DMS 273 (cell line): ENCODE data around the gene TRMT61A.

Experiments
- DNase-seq: peaks from one replicate; lab custom pipeline; 2025; ENCODE audit not compliant: unreplicated experiment; lab: John Stamatoyannopoulos, UW

TRMT61A gene

DNA sequence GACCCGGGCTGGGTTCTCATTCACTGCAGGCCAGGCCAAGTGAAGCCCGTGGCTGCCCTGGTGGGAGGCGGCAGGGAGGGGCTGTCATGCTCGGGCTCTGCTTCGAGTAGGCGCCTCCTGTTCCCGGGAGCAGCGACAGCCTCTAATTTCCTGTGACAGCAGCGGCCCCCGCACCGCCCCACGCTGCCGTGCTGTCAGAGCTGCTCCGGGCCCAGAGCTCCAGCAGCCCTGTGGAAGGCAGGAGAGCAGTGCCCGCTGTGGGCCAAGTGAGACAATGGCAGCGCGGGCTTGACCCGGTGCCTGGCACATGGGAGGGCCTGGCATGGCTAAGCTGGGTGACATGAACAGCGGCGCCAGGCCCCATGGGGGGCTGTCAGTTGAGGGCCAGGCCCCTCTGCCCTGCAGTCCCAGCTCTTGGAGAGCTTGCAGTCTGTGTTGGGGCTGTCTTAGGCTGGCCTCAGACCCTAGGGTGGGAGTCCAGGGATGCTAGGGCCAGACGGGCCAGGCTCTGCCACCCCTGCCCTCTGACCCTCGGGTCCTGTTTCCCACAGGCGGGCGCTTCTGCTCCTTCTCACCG lies 5.1 kb downstream of the TRMT61A start:
- no peak for DNase-seq

DNA sequence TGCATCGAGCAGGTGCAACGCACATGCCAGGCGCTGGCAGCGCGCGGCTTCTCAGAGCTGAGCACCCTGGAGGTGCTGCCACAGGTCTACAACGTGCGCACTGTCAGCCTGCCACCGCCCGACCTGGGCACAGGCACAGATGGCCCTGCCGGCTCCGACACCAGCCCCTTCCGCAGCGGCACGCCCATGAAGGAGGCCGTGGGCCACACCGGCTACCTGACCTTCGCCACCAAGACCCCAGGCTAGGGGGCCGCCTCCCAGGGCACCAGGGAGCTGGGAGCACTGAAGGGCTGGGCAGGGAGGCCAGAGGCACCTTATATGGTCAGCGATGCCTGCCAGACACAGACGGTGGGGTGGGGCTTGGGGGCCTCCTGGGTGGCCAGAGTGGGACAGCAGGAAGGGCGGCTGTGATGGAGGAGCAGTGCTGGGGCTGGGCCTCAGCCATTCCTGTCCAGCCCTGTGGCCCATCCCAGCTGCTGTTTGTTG lies 5.6 kb downstream of the TRMT61A start:
- peak; percentile 37 for DNase-seq

DNA sequence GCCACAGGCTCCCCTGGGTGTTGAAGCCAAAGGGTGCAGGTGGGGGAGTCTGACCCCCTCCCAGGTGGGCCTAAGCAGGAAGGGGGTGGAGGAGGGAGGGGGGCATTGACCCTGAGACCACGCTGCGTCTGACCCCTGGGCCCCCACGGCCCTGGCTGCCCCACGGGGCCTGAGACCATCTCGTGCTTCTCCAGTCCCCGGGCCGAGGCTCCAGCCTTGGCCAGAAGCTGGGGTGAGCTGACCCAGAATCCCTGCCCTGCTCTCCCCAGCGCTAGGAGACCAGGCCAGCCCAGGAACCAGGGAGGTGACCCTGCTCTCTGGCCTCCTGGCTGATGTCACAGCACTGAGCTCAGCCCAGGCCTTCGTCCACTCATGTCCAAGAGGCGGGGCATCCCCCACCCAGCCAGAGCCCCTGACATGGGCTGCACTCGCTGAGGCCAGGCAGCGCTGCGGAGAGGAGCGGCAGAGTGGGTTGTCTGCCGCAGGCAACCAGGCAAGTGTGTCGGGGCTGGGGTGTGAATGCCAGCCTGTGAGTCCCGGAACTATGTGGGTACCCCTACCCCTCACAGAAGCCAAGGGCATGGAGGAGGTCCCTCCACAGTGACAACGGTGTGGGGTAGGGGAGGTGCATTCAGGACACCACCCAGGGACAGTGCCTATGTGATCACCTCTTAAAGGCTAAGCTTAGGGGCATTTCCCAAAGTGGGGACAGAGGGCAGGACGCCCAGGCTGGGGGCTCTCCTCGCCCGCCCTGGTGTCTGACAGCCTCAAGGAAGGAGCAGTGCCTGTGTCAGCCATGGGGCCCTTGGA lies 6.3 kb downstream of the TRMT61A start:
- no peak for DNase-seq

DNA sequence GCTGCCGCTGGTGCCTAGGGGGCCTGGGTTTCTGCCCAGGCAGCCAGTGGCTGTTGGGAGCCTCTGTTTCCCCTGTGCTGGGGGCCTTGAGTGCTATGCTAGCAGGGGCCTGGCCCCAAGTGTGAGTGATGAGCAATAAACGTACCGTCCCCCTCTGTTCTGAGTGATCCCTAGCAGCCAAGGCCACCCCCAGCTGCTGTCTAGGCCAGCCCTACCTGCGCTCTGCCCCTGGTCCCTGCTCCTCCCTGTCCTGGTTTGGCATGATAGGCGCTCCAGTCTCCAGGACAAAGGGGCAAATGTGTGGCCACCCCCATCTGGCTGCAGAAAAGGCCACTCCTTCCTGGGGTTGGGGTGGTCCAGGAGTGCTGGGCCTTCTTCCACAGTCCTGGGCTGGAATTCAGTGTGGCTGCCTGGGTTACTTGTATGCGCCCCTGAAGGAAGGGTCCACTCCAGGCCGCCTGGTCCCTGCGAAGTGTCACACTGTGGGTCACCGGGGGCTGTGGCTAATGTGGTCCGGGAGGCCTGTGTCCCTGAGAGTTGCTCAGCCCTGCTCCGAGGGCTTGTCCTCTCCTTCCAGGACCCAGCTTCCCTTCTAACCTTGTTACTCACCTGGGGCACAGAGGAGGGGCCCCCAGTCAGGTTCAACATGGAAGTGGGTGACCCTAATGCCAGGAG lies 7.0 kb downstream of the TRMT61A start:
- DNase-seq = no peak

DNA sequence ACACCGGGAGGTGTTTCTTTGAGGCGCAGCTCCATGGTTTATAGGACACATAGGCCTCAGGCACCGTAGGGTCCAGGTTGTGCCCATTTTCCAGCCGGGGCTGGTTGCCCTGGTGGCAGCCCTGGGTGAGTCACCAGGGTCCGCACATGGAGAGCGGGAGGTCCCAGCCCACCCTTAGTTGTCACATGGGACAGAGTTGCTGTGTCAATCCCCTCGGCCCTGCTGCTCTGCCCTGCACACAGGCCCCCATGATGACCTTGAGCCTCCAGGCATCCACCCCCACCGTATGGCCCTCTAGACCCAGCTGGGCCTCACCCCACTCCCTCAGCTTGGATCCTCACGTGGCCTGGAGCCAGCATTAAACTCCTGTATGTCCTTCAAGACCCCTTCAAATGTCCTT lies 7.7 kb downstream of the TRMT61A start:
- DNase-seq = peak; percentile 39

DNA sequence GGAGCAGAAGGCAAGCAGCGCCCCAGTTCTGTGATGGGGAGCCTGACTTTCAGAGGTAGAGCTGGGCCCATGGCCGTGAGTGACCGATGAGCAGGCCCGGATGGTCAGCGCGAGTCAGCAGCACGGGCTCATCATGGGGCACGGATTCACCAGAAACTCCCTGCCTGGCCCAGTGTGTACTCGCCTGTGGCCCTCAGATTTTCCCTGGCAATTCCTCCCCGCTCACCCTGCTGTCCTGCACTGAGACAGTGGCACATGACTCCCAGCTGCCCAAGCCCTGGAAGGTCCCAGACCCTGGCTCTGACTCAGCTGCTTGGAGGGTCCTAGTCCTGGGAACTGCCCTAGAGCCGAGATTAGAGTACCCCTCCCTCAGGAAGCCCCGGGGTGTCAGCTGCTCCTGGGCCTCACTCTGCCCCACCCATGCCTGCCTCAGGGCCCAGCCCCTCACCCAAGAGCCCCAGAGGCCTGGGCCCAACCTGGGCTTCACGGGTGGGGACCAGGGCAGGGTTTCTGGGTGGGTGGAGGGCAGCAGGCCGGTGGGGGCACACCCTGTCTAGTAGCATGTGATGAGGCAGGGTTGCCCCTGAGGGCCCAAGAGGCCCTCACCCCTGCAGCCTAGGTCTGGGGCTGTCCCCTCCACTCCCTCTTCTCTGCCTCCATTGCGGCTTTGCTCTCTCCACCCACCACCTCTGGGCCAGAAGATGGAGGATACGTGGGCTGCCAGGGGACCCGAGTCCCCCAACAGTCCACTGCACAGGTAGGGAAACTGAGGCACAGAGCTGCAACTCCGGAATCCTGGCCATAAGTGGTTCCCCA lies 8.4 kb downstream of the TRMT61A start:
- no peak for DNase-seq

DNA sequence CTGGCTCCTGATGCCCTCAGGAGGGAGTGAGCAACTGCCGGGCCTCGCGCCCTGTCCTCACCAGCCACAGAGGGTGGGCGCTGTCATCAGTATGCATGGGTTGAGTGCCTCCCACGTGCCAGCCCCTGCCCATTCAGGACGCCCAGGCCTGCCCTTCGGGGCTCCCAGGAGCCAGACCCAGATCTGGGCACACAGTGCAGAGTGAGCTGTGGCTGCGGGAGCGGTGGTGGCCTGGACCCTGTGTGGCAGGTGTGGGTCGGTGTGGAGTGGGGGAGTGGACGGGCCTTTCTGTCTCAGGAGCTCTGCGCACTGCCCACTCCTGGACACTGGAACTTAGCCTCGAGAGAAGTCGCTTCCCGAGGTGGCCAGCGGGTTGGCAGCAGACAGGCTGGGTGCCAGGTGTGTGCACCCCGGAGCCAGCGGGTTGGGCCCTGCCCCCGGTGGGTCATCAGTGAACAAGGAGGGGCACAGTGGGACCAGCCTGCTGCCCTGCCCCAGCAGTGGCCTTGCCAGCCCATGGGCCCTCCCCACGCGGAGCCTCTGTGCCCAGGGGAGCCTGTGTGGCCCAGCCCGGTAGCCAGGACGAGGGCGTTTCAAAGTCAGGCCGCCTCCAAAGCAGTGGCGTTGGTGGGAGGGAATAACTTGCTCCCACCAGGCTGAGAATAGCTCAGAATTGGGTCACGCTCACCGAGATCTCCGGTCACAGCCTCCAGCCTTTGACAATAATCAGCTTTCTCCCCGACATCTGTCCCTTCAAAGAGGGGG lies 9.5 kb downstream of the TRMT61A start:
- peak; percentile 62 for DNase-seq

DNA sequence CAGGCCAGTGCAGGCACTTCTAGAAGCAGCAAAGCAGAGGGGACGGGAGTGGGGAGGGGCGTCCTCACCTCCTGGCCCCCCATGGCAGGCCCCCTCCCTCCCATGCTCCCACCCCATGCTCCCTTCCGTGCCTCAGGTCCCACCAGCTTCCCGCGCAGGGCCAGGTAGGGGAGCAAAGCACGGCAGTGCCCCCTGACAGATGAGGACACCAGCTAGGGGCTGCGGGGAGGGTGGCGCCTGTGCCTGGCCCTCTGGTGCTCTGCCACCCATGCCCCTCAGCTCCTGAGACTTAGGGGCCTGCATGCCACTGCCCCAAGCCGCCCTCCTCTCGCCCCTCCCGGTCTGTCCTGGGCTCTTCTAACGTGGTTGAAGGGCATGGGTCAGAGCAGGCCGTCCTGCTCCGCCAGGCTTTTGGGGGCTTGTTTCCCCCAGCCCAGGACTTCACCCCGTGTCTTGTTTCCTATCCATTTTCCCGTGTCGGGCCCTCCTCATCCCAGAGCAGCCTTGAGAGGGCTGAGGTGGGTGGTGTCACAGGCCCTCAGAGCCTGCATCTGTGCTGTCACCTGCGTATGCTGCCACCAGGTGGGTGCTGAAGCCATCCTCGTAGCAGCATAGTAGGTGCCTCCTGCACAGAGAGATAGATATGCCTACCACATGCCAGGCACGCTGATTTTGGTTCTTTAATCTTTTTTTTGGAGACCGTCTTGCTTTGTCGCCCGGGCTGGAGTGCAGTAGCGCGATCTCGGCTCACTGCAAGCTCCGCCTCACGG lies 10.2 kb downstream of the TRMT61A start:
- DNase-seq = peak; percentile 47

DNA sequence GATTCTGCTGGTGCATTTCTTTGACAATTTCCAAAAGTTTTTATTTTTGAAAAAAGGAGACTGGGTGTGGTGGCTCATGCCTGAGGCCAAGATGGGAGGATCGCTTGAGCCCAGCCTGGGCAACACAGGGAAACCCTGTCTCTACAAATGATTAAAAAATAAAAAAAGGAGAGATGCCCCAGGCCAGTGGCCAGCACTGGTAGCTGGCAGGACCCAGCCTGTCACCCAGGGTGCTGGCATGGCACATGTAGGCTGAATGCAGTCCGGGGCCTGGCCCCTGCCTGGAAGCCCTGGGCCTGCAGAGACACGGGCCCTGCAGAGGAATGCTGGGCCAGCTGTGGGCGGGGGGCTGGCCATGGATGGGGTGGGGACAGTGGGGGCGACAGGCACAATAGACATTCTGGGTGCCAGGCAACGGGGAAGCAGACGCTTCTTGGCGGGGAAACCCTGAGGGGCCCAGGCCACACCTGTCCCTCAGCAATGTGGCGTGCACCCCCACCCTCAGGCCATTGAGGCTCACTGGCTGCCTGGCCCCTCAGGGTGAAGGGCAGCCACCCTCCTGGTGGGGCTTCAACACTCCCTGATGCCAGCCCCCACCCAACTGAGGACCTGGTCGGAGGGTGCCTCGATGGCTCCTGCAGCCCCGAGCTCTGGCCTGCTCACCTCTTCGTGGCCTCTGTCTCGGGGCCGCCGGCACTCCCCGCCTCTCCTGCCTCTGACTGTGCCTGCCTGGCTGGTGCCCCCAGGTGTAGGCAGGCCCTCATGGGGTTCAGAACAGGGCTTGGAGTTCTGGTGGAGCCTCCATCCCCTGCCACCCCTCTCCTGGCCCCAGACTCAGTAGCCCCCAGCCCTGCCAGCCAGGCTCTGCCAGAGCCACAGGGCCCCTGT lies 12.1 kb downstream of the TRMT61A start:
- no peak for DNase-seq

DNA sequence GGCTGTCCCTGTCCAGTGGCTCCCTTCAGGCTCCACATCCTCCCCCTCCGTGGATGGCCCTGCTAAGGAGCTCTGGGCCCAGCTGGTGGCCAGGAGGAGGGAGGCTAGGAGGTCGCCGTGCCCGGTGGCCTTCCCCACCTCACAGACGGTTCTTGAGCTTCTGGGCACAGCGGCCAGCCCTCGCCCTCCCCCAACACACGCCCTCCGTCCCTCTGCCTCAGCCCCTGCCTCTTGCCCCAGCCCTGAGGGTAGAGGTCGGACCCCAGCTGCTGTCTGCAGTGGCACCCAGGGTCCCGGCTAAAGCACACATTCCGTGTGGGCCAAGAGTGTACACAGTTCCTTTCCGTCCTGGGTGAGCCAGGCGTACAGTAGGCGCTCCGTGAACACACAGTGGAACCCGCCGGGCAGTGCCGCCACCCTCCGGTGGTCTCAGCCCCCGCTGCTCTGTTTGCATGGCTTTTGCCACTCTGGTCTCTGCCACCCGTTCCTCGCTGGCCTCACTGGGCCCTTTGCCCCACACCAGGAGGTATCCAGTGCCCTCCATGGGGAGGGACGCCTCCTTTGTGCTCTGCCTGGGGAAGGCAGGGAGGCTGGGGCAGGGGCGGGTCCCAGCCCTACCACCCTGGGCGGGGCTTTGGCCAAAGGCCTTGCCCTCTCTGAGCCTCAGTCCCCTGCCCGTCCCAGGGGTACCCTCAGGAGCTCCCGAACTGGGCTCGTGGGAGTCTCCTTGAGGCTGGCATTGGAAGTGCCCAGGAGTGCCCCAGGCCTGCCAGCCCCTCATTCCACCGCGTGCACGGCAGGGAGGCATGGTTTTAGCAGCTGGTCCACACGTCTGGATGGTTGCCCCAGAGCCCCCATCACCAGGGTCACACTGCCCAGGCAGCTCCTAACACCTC lies 13.0 kb downstream of the TRMT61A start:
- peak; percentile 79 for DNase-seq

DNA sequence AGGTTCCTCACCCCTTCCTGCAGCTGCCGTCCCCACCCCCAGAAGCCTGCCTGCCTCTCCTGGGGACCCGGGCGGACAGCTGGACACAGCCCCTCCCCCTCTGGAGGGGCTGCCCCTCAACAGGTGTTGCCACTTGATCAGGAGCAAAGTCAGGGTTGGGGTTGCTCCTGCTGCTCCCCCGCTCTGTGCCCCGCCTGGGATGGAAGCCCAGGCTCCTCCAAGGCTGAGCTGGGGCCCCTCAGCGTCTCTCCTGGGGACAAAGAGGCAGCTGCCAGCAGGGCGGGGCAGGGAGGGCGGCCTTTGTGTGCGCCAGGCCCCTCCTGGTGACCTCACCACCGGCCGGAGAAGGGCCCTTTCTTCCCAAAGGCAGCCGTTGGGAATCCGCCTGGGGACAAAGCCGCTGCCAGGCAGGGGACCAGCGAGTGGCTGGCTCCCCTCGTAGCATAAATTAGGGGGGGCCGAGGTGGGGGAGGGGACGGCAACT lies 13.7 kb downstream of the TRMT61A start:
- peak; percentile 83 for DNase-seq

DNA sequence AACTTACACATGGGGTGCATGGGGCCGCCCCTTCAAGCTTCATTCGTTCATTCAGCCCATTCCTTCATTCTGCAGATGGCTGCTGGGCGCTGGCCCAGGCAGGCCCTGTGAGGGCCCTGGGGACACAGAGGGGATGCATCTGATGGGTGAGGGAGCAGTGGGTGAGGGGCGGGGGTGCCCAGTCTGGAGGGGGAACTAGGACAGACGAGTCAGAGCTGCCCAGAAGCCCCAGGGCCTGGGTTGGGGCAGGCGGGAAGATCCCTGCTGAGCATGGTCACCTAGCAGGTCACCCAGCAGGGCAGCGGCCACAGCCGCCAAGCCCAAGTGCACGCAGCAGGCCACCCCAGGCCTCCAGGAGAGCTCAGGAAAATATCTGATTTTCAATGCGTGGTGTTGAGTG lies 14.1 kb downstream of the TRMT61A start:
- no peak for DNase-seq

DNA sequence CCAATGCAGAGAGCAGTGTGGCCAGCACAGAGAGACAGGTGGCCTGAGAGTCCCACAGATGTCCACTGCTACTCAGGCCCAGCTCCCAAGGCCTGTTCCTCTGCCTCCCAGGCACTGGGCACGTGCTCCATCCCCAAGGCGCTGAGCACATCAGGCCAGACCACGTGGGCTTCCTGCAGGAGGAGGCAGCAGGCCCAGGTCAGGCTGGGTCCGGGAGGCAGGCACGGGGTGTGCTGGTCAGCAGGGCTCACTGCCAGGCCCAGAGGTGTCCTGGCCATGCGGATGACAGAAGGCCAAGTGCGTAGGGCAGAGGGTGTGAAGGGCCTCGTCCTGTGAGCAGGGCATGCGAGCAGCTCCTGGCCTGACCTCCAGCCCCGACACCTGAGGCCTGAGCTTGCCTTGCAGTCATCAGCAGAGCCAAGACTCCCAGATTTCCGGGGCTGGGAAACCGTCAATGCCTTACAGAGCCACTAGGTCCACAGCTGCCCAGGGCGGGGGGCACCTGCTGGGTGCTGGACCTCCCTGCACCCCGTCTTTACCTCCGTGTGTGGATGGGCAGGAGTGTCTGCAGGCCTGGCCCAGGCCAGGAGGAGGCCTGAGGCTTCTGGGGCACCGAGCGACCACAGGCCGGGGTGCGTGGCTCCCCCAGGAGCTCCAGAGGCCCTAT lies 14.9 kb downstream of the TRMT61A start:
- no peak for DNase-seq

DNA sequence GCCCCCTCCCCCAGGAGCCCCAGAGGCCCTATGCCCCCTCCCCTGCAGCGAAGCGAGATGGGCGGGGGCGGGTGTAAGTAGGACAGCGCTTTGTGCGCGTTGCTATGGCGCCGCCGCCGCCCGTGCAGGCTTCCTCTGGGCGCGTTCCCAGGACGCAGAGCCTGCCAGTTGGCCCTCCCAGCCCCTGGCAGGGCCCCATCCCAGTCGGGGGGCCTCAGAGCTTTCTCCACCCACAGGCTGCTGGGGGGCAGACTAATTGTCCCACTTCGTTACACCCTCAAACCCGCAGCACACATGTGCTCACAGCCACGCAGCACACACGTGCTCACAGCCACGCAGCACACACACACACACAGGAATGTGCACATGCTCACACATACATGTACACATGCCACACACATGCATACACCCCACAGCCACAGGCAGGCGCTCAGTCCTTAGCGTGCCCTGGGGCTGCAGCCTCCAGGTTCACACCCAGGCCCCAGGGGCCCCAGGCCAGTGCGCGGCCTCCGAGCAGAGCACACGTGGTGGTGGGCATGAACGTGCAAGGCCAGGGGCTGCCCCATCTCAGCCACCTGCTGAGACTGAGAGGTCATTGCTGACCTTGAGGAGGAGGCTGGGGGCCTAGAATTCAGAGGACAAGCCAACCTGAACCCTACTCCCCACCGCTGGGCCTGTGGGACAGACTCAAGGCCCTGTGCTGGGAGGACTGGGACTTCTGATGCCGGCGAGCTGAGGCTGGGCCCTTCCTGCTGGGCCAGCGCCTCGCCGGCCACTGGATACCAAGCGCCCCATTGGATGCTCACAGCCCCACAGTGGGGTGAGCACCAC lies 15.6 kb downstream of the TRMT61A start:
- DNase-seq = peak; percentile 81

DNA sequence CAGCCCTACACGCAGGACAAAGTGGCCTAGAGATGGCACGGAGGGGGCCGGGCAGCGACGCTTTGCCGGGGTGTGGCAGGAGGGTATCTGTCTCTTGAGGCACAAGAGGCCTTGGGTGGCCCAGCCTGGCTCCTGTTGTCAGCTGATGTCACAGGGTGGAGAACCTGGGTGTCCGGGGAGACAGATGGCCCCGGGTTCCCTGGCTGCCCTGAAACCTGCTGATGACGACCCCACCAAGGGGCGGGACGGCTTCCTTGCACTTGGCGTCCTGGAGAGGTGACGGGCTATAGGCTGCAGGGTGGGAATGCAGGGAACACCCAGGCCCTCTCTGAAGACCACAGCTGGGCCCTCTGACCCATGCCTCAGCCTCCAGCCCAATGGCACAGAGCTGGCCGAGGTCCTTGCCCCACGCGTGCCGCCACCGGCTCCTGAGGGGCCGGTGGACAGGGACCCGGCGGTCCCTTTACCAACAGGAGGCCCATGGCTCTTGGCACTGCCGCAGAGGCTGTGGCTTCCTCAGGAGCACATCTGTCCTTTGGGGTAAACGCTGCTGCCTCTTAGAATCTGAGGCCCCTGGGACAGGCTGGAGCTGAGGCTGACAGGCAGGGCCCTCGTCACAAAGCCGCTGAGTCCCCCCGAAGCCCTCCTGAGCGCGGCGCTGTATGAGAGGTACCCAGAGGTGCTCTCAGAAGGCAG lies 16.4 kb downstream of the TRMT61A start:
- DNase-seq = no peak
